Measurements from ENCODE around the gene AZGP1.
"Not testable (repeated sequence)": the region's sequence is repeated elsewhere in the genome, so short reads cannot be mapped to it uniquely, and the experiment has no call there.

The AZGP1 gene

GRCh38 chr7:99984593-99984992 lies 8.8 kb upstream of the AZGP1 start:
- no peak for TF ChIP-seq ZNF274 (IDR thresholded peaks at IDR 0.05; ENCODE audit: low read depth, low read length)
- TF ChIP-seq SUZ12 (IDR thresholded peaks at IDR 0.05; ENCODE audit: extremely low read depth, insufficient read depth, insufficient read length), result no peak
- no peak for TF ChIP-seq YY1 (IDR thresholded peaks at IDR 0.05; ENCODE audit: insufficient read depth, insufficient read length)
- Histone ChIP-seq H3K9me3 (ENCODE audit: insufficient read depth, low read length) (no peaks in the 10 kb centered on the region), H3K36me3 (ENCODE audit: insufficient read depth, insufficient read length, low read length) (no peaks in the 10 kb centered on the region), H3K4me1 (ENCODE audit: insufficient read depth, insufficient read length) (no peaks in the 10 kb centered on the region), H3K9ac (ENCODE audit: insufficient read length, low read depth) (no peak overlapping the region), H3K4me3 (ENCODE audit: insufficient read length, low read depth) (no peak overlapping the region), H3K27me3 (ENCODE audit: insufficient read depth, insufficient read length) (peaks cover 3% of the 10 kb centered on the region)
- no peak for DNase-seq (ENCODE audit: low read depth, low spot score)

GRCh38 chr7:99981066-99981465 lies 5.2 kb upstream of the AZGP1 start:
- not testable (repeated sequence) for H3K36me3 ChIP-seq (ENCODE audit: insufficient read depth, insufficient read length, low read length); DNase-seq (ENCODE audit: low read depth, low spot score); H3K9me3 ChIP-seq (ENCODE audit: insufficient read depth, low read length); H3K9ac ChIP-seq (ENCODE audit: insufficient read length, low read depth); H3K27me3 ChIP-seq (ENCODE audit: insufficient read depth, insufficient read length); H3K4me1 ChIP-seq (ENCODE audit: insufficient read depth, insufficient read length)
- H3K4me3 ChIP-seq (ENCODE audit: insufficient read length, low read depth), result peak overlapping the region; percentile 18

- not testable (repeated sequence) for H3K9me3 ChIP-seq (ENCODE audit: insufficient read depth, low read length); DNase-seq (ENCODE audit: low read depth, low spot score); H3K9ac ChIP-seq (ENCODE audit: insufficient read length, low read depth); H3K36me3 ChIP-seq (ENCODE audit: insufficient read depth, insufficient read length, low read length); H3K4me3 ChIP-seq (ENCODE audit: insufficient read length, low read depth); H3K27me3 ChIP-seq (ENCODE audit: insufficient read depth, insufficient read length); H3K4me1 ChIP-seq (ENCODE audit: insufficient read depth, insufficient read length)
Observed at GRCh38 chr7:99980448-99980872, 4.6 kb upstream of the AZGP1 start.

- not testable (repeated sequence) for H3K9me3 ChIP-seq (ENCODE audit: insufficient read depth, low read length); DNase-seq (ENCODE audit: low read depth, low spot score); H3K9ac ChIP-seq (ENCODE audit: insufficient read length, low read depth); H3K4me1 ChIP-seq (ENCODE audit: insufficient read depth, insufficient read length); H3K4me3 ChIP-seq (ENCODE audit: insufficient read length, low read depth); H3K36me3 ChIP-seq (ENCODE audit: insufficient read depth, insufficient read length, low read length); H3K27me3 ChIP-seq (ENCODE audit: insufficient read depth, insufficient read length)
Observed at GRCh38 chr7:99979814-99980225, 4.0 kb upstream of the AZGP1 start.

- Histone ChIP-seq H3K9ac (ENCODE audit: insufficient read length, low read depth) (no peak overlapping the region), H3K9me3 (ENCODE audit: insufficient read depth, low read length) (no peaks in the 10 kb centered on the region), H3K4me3 (ENCODE audit: insufficient read length, low read depth) (no peak overlapping the region), H3K36me3 (ENCODE audit: insufficient read depth, insufficient read length, low read length) (no peaks in the 10 kb centered on the region), H3K27me3 (ENCODE audit: insufficient read depth, insufficient read length) (no peaks in the 10 kb centered on the region), H3K4me1 (ENCODE audit: insufficient read depth, insufficient read length) (no peaks in the 10 kb centered on the region)
- no peak for TF ChIP-seq ZNF274 (IDR thresholded peaks at IDR 0.05; ENCODE audit: low read depth, low read length)
- TF ChIP-seq YY1 (IDR thresholded peaks at IDR 0.05; ENCODE audit: insufficient read depth, insufficient read length), result no peak
- TF ChIP-seq SUZ12 (IDR thresholded peaks at IDR 0.05; ENCODE audit: extremely low read depth, insufficient read depth, insufficient read length), result no peak
- no peak for DNase-seq (ENCODE audit: low read depth, low spot score)
Observed at GRCh38 chr7:99976626-99977025, 795 bp upstream of the AZGP1 start.

GRCh38 chr7:99974681-99975080 lies 1.1 kb downstream of the AZGP1 start:
- no peaks in the 10 kb centered on the region for H3K27me3 ChIP-seq (ENCODE audit: insufficient read depth, insufficient read length)
- H3K9me3 ChIP-seq (ENCODE audit: insufficient read depth, low read length), result no peaks in the 10 kb centered on the region
- no peaks in the 10 kb centered on the region for H3K36me3 ChIP-seq (ENCODE audit: insufficient read depth, insufficient read length, low read length)
- no peak for TF ChIP-seq ZNF274 (IDR thresholded peaks at IDR 0.05; ENCODE audit: low read depth, low read length)
- no peak for TF ChIP-seq YY1 (IDR thresholded peaks at IDR 0.05; ENCODE audit: insufficient read depth, insufficient read length)
- TF ChIP-seq SUZ12 (IDR thresholded peaks at IDR 0.05; ENCODE audit: extremely low read depth, insufficient read depth, insufficient read length), result no peak
- H3K9ac ChIP-seq (ENCODE audit: insufficient read length, low read depth), result no peak overlapping the region
- H3K4me3 ChIP-seq (ENCODE audit: insufficient read length, low read depth), result no peak overlapping the region
- no peaks in the 10 kb centered on the region for H3K4me1 ChIP-seq (ENCODE audit: insufficient read depth, insufficient read length)
- no peak for DNase-seq (ENCODE audit: low read depth, low spot score)

GRCh38 chr7:99973817-99974216 lies 2.0 kb downstream of the AZGP1 start:
- not testable (repeated sequence) for H3K4me3 ChIP-seq (ENCODE audit: insufficient read length, low read depth); H3K4me1 ChIP-seq (ENCODE audit: insufficient read depth, insufficient read length); H3K9me3 ChIP-seq (ENCODE audit: insufficient read depth, low read length); H3K27me3 ChIP-seq (ENCODE audit: insufficient read depth, insufficient read length); H3K9ac ChIP-seq (ENCODE audit: insufficient read length, low read depth); H3K36me3 ChIP-seq (ENCODE audit: insufficient read depth, insufficient read length, low read length); DNase-seq (ENCODE audit: low read depth, low spot score)

GRCh38 chr7:99971242-99971641 lies 4.6 kb downstream of the AZGP1 start:
- Histone ChIP-seq H3K27me3 (ENCODE audit: insufficient read depth, insufficient read length) (no peaks in the 10 kb centered on the region), H3K36me3 (ENCODE audit: insufficient read depth, insufficient read length, low read length) (no peaks in the 10 kb centered on the region), H3K4me3 (ENCODE audit: insufficient read length, low read depth) (no peak overlapping the region), H3K9me3 (ENCODE audit: insufficient read depth, low read length) (no peaks in the 10 kb centered on the region), H3K9ac (ENCODE audit: insufficient read length, low read depth) (no peak overlapping the region), H3K4me1 (ENCODE audit: insufficient read depth, insufficient read length) (no peaks in the 10 kb centered on the region)
- no peak for DNase-seq (ENCODE audit: low read depth, low spot score)
- no peak for TF ChIP-seq YY1 (IDR thresholded peaks at IDR 0.05; ENCODE audit: insufficient read depth, insufficient read length)

- not testable (repeated sequence) for H3K9ac ChIP-seq (ENCODE audit: insufficient read length, low read depth)
Observed at GRCh38 chr7:99969813-99970212, 6.0 kb downstream of the AZGP1 start.

More at GRCh38 chr7:99969813-99970212, 6.0 kb downstream of the AZGP1 start:
- not testable (repeated sequence) for DNase-seq (ENCODE audit: low read depth, low spot score); H3K36me3 ChIP-seq (ENCODE audit: insufficient read depth, insufficient read length, low read length); H3K4me1 ChIP-seq (ENCODE audit: insufficient read depth, insufficient read length); H3K9me3 ChIP-seq (ENCODE audit: insufficient read depth, low read length); H3K4me3 ChIP-seq (ENCODE audit: insufficient read length, low read depth); H3K27me3 ChIP-seq (ENCODE audit: insufficient read depth, insufficient read length)
